HepG2 (cell line): ENCODE results near the gene PLEKHG7. TPM values are rescaled to one million over a fixed set of nuclear protein-coding genes. Genes with fewer than 3 reads are reported as not detected.

Experiments
- ATAC-seq: fragments of 200-7000 bp; cut with Tn5 transposase; 3 replicates; pipeline ENCODE4 v1.9.1; 2020; ENCODE audit warnings: mild to moderate bottlenecking, moderate library complexity
- BruUV-seq: library from RNA; stranded (reverse); fragments of 400-500 nt; replicated peaks from 2 replicates; lab custom pipeline; 2021; lab: Mats Ljungman, UMichigan
- CTCF ChIA-PET: fragments of 300-600 bp; formaldehyde crosslinking; extraction: SDS; loops from one replicate; lab custom pipeline; 2021; ENCODE audit warnings: low total read pairs, inconsistent platforms, low intra/inter-chr PET ratio; lab: Yijun Ruan, JAX
- POLR2A ChIA-PET: fragments of 350-600 bp; sonication (Branson Sonifier 250); formaldehyde crosslinking; loops from one replicate; lab custom pipeline; 2020; ENCODE audit warnings: antibody characterized with exemption, inconsistent platforms; lab: Yijun Ruan, JAX
- DNase-seq: peaks from one replicate; pipeline ENCODE4 v3.0.0-alpha.2; 2015; ENCODE audit warnings: low spot score
- FAIRE-seq: peaks from 3 replicates; lab custom pipeline; 2011; peaks lifted over from hg19 to GRCh38; lab: Jason Lieb, UNC
- H2AFZ ChIP-seq: one replicate; pipeline ENCODE4 v1.6.1; 2011; ENCODE audit warnings: low read length, inconsistent platforms
- H3K27ac ChIP-seq: fragments of 300-600 bp; 3 replicates; pipeline ENCODE4 v1.8.0; 2011; ENCODE audit warnings: mixed run types, mild to moderate bottlenecking, mixed read lengths, low read length, inconsistent platforms; ENCODE audit not compliant: insufficient read depth; ENCODE audit errors: extremely low read length
- H3K27me3 ChIP-seq, 2 experiments: fragments of 200-600 bp in 1 of 2; 2 replicates in 1 of 2; 3 replicates in 1 of 2; pipeline versions ENCODE4 v1.6.0 to v1.8.0; 2011; ENCODE audit warnings: low read length in 2 of 2, mild to moderate bottlenecking in 2 of 2, moderate library complexity in 2 of 2, inconsistent platforms in 1 of 2; ENCODE audit not compliant: insufficient read depth in 2 of 2, control insufficient read depth in 1 of 2
- H3K36me3 ChIP-seq, 2 experiments: fragments of 200-600 bp in 1 of 2; replicated peaks in 1 of 2; 2 replicates in 1 of 2; 3 replicates in 1 of 2; pipeline versions ENCODE4 v1.5.1 to v1.8.0; 2011; ENCODE audit warnings: low read length in 2 of 2, inconsistent platforms in 1 of 2; ENCODE audit not compliant: insufficient read depth in 2 of 2, control insufficient read depth in 1 of 2
- H3K4me1 ChIP-seq: 2 replicates; pipeline ENCODE4 v1.5.1; 2012; ENCODE audit warnings: low read length, inconsistent platforms; ENCODE audit not compliant: insufficient read depth
- H3K4me2 ChIP-seq: 2 replicates; pipeline ENCODE4 v1.6.0; 2011; ENCODE audit warnings: low read depth, low read length, inconsistent platforms
- H3K4me3 ChIP-seq, 3 experiments: fragments of 200-600 bp in 1 of 3; sonication (generic), shearing (Covaris generic) in 1 of 3; replicated peaks in 1 of 3; 2 replicates each; pipeline ENCODE4 v1.5.1; 2011 to 2016; ENCODE audit warnings: low read length in 3 of 3, inconsistent platforms in 2 of 3, low read depth in 2 of 3, mild to moderate bottlenecking in 2 of 3, control low read depth in 1 of 3, mixed read lengths in 1 of 3; ENCODE audit not compliant: insufficient read depth in 1 of 3
- H3K79me2 ChIP-seq: one replicate; pipeline ENCODE4 v1.6.1; 2011; ENCODE audit warnings: low read length, inconsistent platforms; ENCODE audit not compliant: insufficient read depth
- H3K9ac ChIP-seq: 2 replicates; pipeline ENCODE4 v1.6.0; 2011; ENCODE audit warnings: mild to moderate bottlenecking, low read depth, low read length, inconsistent platforms; ENCODE audit not compliant: insufficient read depth
- H3K9me3 ChIP-seq: 2 replicates; pipeline ENCODE4 v1.5.1; 2012; ENCODE audit warnings: mild to moderate bottlenecking, low read length
- H4K20me1 ChIP-seq: 2 replicates; pipeline ENCODE4 v1.6.0; 2011; ENCODE audit warnings: inconsistent platforms, mild to moderate bottlenecking, low read length, moderate library complexity; ENCODE audit not compliant: insufficient read depth
- DMTF1 ChIP-seq: sonication (generic); formaldehyde crosslinking; IDR thresholded peaks from 2 replicates; pipeline ENCODE4 v1.4.0; 2020; ENCODE audit warnings: mild to moderate bottlenecking, missing genetic modification reagents
- ESRRA ChIP-seq: sonication (generic); formaldehyde crosslinking; IDR thresholded peaks from 2 replicates; pipeline ENCODE4 v1.5.1; 2020; ENCODE audit warnings: mild to moderate bottlenecking, low read depth, missing genetic modification reagents
- FIP1L1 ChIP-seq: fragments of 200-400 bp; formaldehyde crosslinking; IDR thresholded peaks from 2 replicates; pipeline ENCODE4 v1.6.1; 2018; ENCODE audit warnings: low read depth, mild to moderate bottlenecking, low read length, moderate library complexity, borderline replicate concordance; ENCODE audit not compliant: insufficient read depth
- FOXC1 ChIP-seq: sonication (generic); formaldehyde crosslinking; IDR thresholded peaks from 2 replicates; pipeline ENCODE4 v1.8.0; 2022; ENCODE audit warnings: mild to moderate bottlenecking, missing genetic modification reagents, borderline replicate concordance
- MAFG ChIP-seq: sonication (generic); formaldehyde crosslinking; IDR thresholded peaks from 2 replicates; pipeline ENCODE4 v1.5.1; 2020; ENCODE audit warnings: mild to moderate bottlenecking, missing genetic modification reagents
- PRPF4 ChIP-seq: fragments of 200-400 bp; formaldehyde crosslinking; IDR thresholded peaks from 2 replicates; pipeline ENCODE4 v1.6.1; 2016; ENCODE audit warnings: low read length, low read depth; ENCODE audit not compliant: poor library complexity, severe bottlenecking
- RXRA ChIP-seq: sonication (generic); formaldehyde crosslinking; IDR thresholded peaks from 2 replicates; pipeline ENCODE4 v1.5.1; 2020; ENCODE audit warnings: missing genetic modification reagents
- SMARCE1 ChIP-seq: fragments of 450-650 bp; IDR thresholded peaks from 2 replicates; pipeline ENCODE4 v1.6.1; 2017; ENCODE audit warnings: borderline replicate concordance
- ZBTB1 ChIP-seq: sonication (generic); formaldehyde crosslinking; IDR thresholded peaks from 2 replicates; pipeline ENCODE4 v1.4.0; 2020; ENCODE audit warnings: missing genetic modification reagents, borderline replicate concordance
- ZNF276 ChIP-seq: sonication (generic); formaldehyde crosslinking; IDR thresholded peaks from 2 replicates; pipeline ENCODE4 v1.4.0; 2020; ENCODE audit warnings: mild to moderate bottlenecking, low read depth, missing genetic modification reagents
- ZNF282 ChIP-seq: fragments of 450-650 bp; IDR thresholded peaks from 2 replicates; pipeline ENCODE4 v1.6.1; 2018; ENCODE audit not compliant: partially characterized antibody
- ZNF333 ChIP-seq: sonication (generic); formaldehyde crosslinking; IDR thresholded peaks from 2 replicates; pipeline ENCODE4 v1.4.0; 2020; ENCODE audit warnings: mild to moderate bottlenecking, missing genetic modification reagents, borderline replicate concordance
- ZNF629 ChIP-seq: sonication (generic); formaldehyde crosslinking; conservative IDR thresholded peaks from 2 replicates; pipeline ENCODE4 v1.5.0; 2020; ENCODE audit warnings: missing genetic modification reagents
- ZNF7 ChIP-seq: IDR thresholded peaks from 2 replicates; pipeline ENCODE4 v1.6.1; 2016; ENCODE audit warnings: missing biosample characterization, missing genetic modification reagents
- WGBS: methylation state at CpG from one replicate; pipeline ENCODE4 v1.1.6; 2017; ENCODE audit warnings: low lambda C conversion rate; 5-methylcytosine and 5-hydroxymethylcytosine counted together
- in situ Hi-C: cut with HindIII; loops from 2 replicates; pipeline ENCODE4 v1.10.0; 2017; ENCODE audit warnings: low pct_unique_long_range_greater_than_20kb; ENCODE audit not compliant: extremely low pct_ligation_motif_present
- intact Hi-C: fragments of 100-400 bp; cut with micrococcal nuclease; formaldehyde crosslinking; loops from one replicate; pipeline ENCODE4 v1.10.0; 2022; ENCODE audit not compliant: unreplicated experiment
- polyA plus RNA-seq, 8 experiments: library from polyadenylated mRNA; depleted of rRNA in 3 of 8; stranded (reverse) in 7 of 8; unstranded in 1 of 8; fragments of >200 nt; fragmentation: Illumina TruSeq in 4 of 8; extraction: Trizol in 4 of 8; gene quantifications; 2 replicates each; pipeline versions ENCODE4 v1.2.1 to v1.2.3, GENCODE V29; 2011 to 2016; ENCODE audit warnings: low read depth in 4 of 8, missing spikeins in 1 of 8, mixed read lengths in 1 of 8; ENCODE audit not compliant: insufficient read depth in 1 of 8
- total RNA-seq, 5 experiments: library from RNA; depleted of rRNA; stranded (reverse); fragments of >200 nt; fragmentation: Illumina TruSeq; extraction: Trizol; gene quantifications; 2 replicates each; pipeline ENCODE4 v1.2.3, GENCODE V29; 2016; ENCODE audit warnings: low read depth in 1 of 5

Gene PLEKHG7
- total and polyA plus RNA-seq, 2 of the 13 experiments (the other 11 are each of a cell fraction or from before 2014, with no cell fraction given), result not detected

GRCh38 chr12:92771001-92771400 is 68.2 kb downstream of the PLEKHG7 start:
- FAIRE-seq (no peak), ATAC-seq (no peak), DNase-seq (no peak)
- TF ChIP-seq MAFG (CRISPR knock-in tag) (no peak), FOXC1 (no peak), ZNF276 (CRISPR knock-in tag) (no peak), DMTF1 (CRISPR knock-in tag) (no peak), ZNF629 (CRISPR knock-in tag) (no peak), RXRA (CRISPR knock-in tag) (no peak), PRPF4 (no peak), ZNF333 (CRISPR knock-in tag) (no peak), FIP1L1 (no peak), ESRRA (CRISPR knock-in tag) (no peak), SMARCE1 (no peak), ZBTB1 (CRISPR knock-in tag) (no peak), ZNF7 (CRISPR knock-in tag) (no peak), ZNF282 (no peak)
- Histone ChIP-seq H4K20me1 (no peaks in the 10 kb centered on the region), H3K4me1 (peaks cover 7% of the 10 kb centered on the region), H3K9me3 (no peaks in the 10 kb centered on the region), H3K36me3 (peaks cover 0 to 9% of the 10 kb centered on the region in 2 experiments; a peak in 2 of 5 replicates), H3K4me3 (no peak overlapping the region), H3K27me3 (no peaks in the 10 kb centered on the region; a peak in 1 of 5 replicates), H3K9ac (no peak overlapping the region), H3K4me2 (no peak overlapping the region), H2AFZ (no peak overlapping the region), H3K27ac (no peak overlapping the region), H3K79me2 (no peaks in the 10 kb centered on the region)
- WGBS, result 100% methylated on average over 1 of the region's 1 CpG
- intact Hi-C loops, result no loop called here
- BruUV-seq, result no TSS peak
- in situ Hi-C loops, result no loop called here
- ChIA-PET CTCF (no interaction called here), POLR2A (no interaction called here)
